HepG2 (cell line): ENCODE measurements around the gene RPL37A. TPM values are rescaled to one million over a fixed set of nuclear protein-coding genes. Genes with fewer than 3 reads are reported as not detected.

Experiments
- ARNTL ChIP-seq: sonication (generic); formaldehyde crosslinking; IDR thresholded peaks from 2 replicates; pipeline ENCODE4 v1.4.0; 2020; ENCODE audit warnings: mild to moderate bottlenecking, missing genetic modification reagents
- ATAD3A ChIP-seq: sonication (generic); formaldehyde crosslinking; IDR thresholded peaks from 2 replicates; pipeline ENCODE4 v1.4.0; 2020; ENCODE audit warnings: missing genetic modification reagents
- CENPT ChIP-seq: sonication (generic); formaldehyde crosslinking; IDR thresholded peaks from 2 replicates; pipeline ENCODE4 v1.8.0; 2022; ENCODE audit warnings: low read depth, mild to moderate bottlenecking, moderate library complexity, missing genetic modification reagents
- ELF1 ChIP-seq: sonication (generic); formaldehyde crosslinking; IDR thresholded peaks from 2 replicates; pipeline ENCODE4 v1.4.0; 2020; ENCODE audit warnings: missing genetic modification reagents
- ESRRA ChIP-seq: sonication (generic); formaldehyde crosslinking; IDR thresholded peaks from 2 replicates; pipeline ENCODE4 v1.5.1; 2020; ENCODE audit warnings: mild to moderate bottlenecking, low read depth, missing genetic modification reagents
- KDM5B ChIP-seq: sonication (generic); formaldehyde crosslinking; IDR thresholded peaks from 2 replicates; pipeline ENCODE4 v1.4.0; 2020; ENCODE audit warnings: missing genetic modification reagents, mild to moderate bottlenecking, borderline replicate concordance
- PRMT3 ChIP-seq: sonication (generic); formaldehyde crosslinking; IDR thresholded peaks from 2 replicates; pipeline ENCODE4 v1.8.1; 2022; ENCODE audit warnings: low read depth, mild to moderate bottlenecking, moderate library complexity, missing genetic modification reagents, borderline replicate concordance
- RFX5 ChIP-seq: IDR thresholded peaks from 2 replicates; pipeline ENCODE4 v1.6.1; 2011; ENCODE audit warnings: low read depth, low read length, improper control_type of control experiment
- SMAD9 ChIP-seq: sonication (generic); formaldehyde crosslinking; IDR thresholded peaks from 2 replicates; pipeline ENCODE4 v1.5.1; 2020; ENCODE audit warnings: mild to moderate bottlenecking, missing genetic modification reagents
- SMYD3 ChIP-seq: sonication (generic); formaldehyde crosslinking; IDR thresholded peaks from 2 replicates; pipeline ENCODE4 v1.8.1; 2023; ENCODE audit warnings: mild to moderate bottlenecking, missing genetic modification reagents
- ZNF160 ChIP-seq: sonication (generic); formaldehyde crosslinking; IDR thresholded peaks from 2 replicates; pipeline ENCODE4 v1.8.0; 2022; ENCODE audit warnings: mild to moderate bottlenecking, inconsistent platforms, missing genetic modification reagents
- ZNF33A ChIP-seq: sonication (generic); formaldehyde crosslinking; IDR thresholded peaks from 2 replicates; pipeline ENCODE4 v1.5.1; 2020; ENCODE audit warnings: missing genetic modification reagents, mild to moderate bottlenecking, moderate library complexity, borderline replicate concordance
- ZNF34 ChIP-seq: sonication (generic); formaldehyde crosslinking; IDR thresholded peaks from 2 replicates; pipeline ENCODE4 v1.4.0; 2020; ENCODE audit warnings: mild to moderate bottlenecking, missing genetic modification reagents, borderline replicate concordance
- ZNF570 ChIP-seq: sonication (generic); formaldehyde crosslinking; IDR thresholded peaks from 2 replicates; pipeline ENCODE4 v1.4.0; 2020; ENCODE audit warnings: mild to moderate bottlenecking, missing genetic modification reagents, borderline replicate concordance
- ZNF580 ChIP-seq: IDR thresholded peaks from 2 replicates; pipeline ENCODE4 v1.6.1; 2016; ENCODE audit warnings: low read depth, borderline replicate concordance
- ZNF629 ChIP-seq: sonication (generic); formaldehyde crosslinking; conservative IDR thresholded peaks from 2 replicates; pipeline ENCODE4 v1.5.0; 2020; ENCODE audit warnings: missing genetic modification reagents
- ZNF782 ChIP-seq: sonication (generic); formaldehyde crosslinking; IDR thresholded peaks from 2 replicates; pipeline ENCODE4 v1.4.0; 2020; ENCODE audit warnings: missing genetic modification reagents, mild to moderate bottlenecking, borderline replicate concordance
- polyA plus RNA-seq, 8 experiments: library from polyadenylated mRNA; depleted of rRNA in 3 of 8; stranded (reverse) in 7 of 8; unstranded in 1 of 8; fragments of >200 nt; fragmentation: Illumina TruSeq in 4 of 8; extraction: Trizol in 4 of 8; gene quantifications; 2 replicates each; pipeline versions ENCODE4 v1.2.1 to v1.2.3, GENCODE V29; 2011 to 2016; ENCODE audit warnings: low read depth in 4 of 8, missing spikeins in 1 of 8, mixed read lengths in 1 of 8; ENCODE audit not compliant: insufficient read depth in 1 of 8
- total RNA-seq, 5 experiments: library from RNA; depleted of rRNA; stranded (reverse); fragments of >200 nt; fragmentation: Illumina TruSeq; extraction: Trizol; gene quantifications; 2 replicates each; pipeline ENCODE4 v1.2.3, GENCODE V29; 2016; ENCODE audit warnings: low read depth in 1 of 5
- TF ChIP-seq, protein P1 (sequence below), 2 experiments: IDR thresholded peaks; 2 replicates each; pipeline ENCODE4 v1.6.1; 2011 to 2012; ENCODE audit warnings: low read length in 2 of 2, borderline replicate concordance in 1 of 2, low read depth in 1 of 2, mild to moderate bottlenecking in 1 of 2, moderate library complexity in 1 of 2
- TF ChIP-seq, protein P2 (sequence below): sonication (generic); formaldehyde crosslinking; IDR thresholded peaks from 2 replicates; pipeline ENCODE4 v1.8.1; 2023; ENCODE audit warnings: mild to moderate bottlenecking, missing genetic modification reagents, borderline replicate concordance
- TF ChIP-seq, protein P3 (sequence below): sonication (generic); formaldehyde crosslinking; IDR thresholded peaks from 2 replicates; pipeline ENCODE4 v1.4.0; 2020; ENCODE audit warnings: mild to moderate bottlenecking, missing genetic modification reagents
- TF ChIP-seq, protein P4 (sequence below): sonication (generic); formaldehyde crosslinking; conservative IDR thresholded peaks from 2 replicates; pipeline ENCODE4 v1.4.0; 2020; ENCODE audit warnings: missing genetic modification reagents
- TF ChIP-seq, protein P5 (sequence below): IDR thresholded peaks from 2 replicates; pipeline ENCODE4 v1.6.1; 2016; ENCODE audit warnings: mild to moderate bottlenecking

RPL37A gene
- total and polyA plus RNA-seq, 2 of the 13 experiments (the other 11 are each of a cell fraction or from before 2014, with no cell fraction given): 6,902 to 7,910 TPM

DNA sequence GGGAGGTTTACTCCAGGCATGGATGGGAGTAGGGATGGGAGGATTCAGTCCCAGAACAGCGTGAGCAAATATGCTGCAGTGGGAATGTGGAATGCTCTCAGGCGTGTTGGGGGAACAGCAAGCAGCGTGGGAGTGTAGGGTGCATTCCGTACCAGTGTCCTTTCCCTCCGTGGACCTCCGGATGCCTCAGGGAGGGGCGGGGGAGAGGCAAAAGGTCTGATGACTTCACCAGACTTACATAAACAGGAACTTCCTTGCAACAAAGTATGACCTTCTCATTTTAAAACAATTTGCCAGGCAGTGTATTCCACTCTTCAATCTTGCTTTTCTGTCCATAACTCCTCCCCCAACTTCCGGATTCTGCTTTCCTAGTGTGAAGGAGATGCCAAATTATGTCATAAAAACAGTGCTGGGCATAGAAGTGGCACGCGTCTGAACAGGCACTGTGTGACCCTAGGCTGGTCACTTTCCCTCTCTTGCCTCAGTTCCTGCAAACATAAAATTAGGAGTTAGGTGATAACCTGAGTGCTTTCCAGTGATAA, 36.9 kb downstream of the RPL37A start (continued):
- TF ChIP-seq, protein P1, sequence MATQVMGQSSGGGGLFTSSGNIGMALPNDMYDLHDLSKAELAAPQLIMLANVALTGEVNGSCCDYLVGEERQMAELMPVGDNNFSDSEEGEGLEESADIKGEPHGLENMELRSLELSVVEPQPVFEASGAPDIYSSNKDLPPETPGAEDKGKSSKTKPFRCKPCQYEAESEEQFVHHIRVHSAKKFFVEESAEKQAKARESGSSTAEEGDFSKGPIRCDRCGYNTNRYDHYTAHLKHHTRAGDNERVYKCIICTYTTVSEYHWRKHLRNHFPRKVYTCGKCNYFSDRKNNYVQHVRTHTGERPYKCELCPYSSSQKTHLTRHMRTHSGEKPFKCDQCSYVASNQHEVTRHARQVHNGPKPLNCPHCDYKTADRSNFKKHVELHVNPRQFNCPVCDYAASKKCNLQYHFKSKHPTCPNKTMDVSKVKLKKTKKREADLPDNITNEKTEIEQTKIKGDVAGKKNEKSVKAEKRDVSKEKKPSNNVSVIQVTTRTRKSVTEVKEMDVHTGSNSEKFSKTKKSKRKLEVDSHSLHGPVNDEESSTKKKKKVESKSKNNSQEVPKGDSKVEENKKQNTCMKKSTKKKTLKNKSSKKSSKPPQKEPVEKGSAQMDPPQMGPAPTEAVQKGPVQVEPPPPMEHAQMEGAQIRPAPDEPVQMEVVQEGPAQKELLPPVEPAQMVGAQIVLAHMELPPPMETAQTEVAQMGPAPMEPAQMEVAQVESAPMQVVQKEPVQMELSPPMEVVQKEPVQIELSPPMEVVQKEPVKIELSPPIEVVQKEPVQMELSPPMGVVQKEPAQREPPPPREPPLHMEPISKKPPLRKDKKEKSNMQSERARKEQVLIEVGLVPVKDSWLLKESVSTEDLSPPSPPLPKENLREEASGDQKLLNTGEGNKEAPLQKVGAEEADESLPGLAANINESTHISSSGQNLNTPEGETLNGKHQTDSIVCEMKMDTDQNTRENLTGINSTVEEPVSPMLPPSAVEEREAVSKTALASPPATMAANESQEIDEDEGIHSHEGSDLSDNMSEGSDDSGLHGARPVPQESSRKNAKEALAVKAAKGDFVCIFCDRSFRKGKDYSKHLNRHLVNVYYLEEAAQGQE (IDR thresholded peaks at IDR 0.05; ENCODE audit: borderline replicate concordance in 1 of 2, low read depth in 1 of 2, low read length in 2 of 2): no peak
- no peak for TF ChIP-seq PRMT3 (CRISPR knock-in tag)
- TF ChIP-seq, protein P2, sequence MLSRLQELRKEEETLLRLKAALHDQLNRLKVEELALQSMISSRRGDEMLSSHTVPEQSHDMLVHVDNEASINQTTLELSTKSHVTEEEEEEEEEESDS (CRISPR knock-in tag): no peak
- peak; percentile 69 for TF ChIP-seq ELF1 (CRISPR knock-in tag)
- TF ChIP-seq, protein P3, sequence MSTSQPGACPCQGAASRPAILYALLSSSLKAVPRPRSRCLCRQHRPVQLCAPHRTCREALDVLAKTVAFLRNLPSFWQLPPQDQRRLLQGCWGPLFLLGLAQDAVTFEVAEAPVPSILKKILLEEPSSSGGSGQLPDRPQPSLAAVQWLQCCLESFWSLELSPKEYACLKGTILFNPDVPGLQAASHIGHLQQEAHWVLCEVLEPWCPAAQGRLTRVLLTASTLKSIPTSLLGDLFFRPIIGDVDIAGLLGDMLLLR (CRISPR knock-in tag): no peak
- TF ChIP-seq ESRRA (CRISPR knock-in tag): no peak
- TF ChIP-seq KDM5B (CRISPR knock-in tag): 0 out of 2 replicates have a peak, but pooled peaks have one; percentile 32
- TF ChIP-seq ZNF782 (CRISPR knock-in tag): no peak
- TF ChIP-seq SMYD3: no peak
- no peak for TF ChIP-seq RFX5
- TF ChIP-seq ZNF570 (CRISPR knock-in tag): no peak
- TF ChIP-seq ZNF160 (CRISPR knock-in tag): no peak
- TF ChIP-seq ZNF34: no peak
- TF ChIP-seq ATAD3A (CRISPR knock-in tag): no peak
- TF ChIP-seq SMAD9 (CRISPR knock-in tag): no peak
- TF ChIP-seq ZNF629 (CRISPR knock-in tag): no peak
- no peak for TF ChIP-seq ZNF580 (CRISPR knock-in tag)
- TF ChIP-seq, protein P4, sequence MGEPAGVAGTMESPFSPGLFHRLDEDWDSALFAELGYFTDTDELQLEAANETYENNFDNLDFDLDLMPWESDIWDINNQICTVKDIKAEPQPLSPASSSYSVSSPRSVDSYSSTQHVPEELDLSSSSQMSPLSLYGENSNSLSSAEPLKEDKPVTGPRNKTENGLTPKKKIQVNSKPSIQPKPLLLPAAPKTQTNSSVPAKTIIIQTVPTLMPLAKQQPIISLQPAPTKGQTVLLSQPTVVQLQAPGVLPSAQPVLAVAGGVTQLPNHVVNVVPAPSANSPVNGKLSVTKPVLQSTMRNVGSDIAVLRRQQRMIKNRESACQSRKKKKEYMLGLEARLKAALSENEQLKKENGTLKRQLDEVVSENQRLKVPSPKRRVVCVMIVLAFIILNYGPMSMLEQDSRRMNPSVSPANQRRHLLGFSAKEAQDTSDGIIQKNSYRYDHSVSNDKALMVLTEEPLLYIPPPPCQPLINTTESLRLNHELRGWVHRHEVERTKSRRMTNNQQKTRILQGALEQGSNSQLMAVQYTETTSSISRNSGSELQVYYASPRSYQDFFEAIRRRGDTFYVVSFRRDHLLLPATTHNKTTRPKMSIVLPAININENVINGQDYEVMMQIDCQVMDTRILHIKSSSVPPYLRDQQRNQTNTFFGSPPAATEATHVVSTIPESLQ: no peak
- TF ChIP-seq, protein P5, sequence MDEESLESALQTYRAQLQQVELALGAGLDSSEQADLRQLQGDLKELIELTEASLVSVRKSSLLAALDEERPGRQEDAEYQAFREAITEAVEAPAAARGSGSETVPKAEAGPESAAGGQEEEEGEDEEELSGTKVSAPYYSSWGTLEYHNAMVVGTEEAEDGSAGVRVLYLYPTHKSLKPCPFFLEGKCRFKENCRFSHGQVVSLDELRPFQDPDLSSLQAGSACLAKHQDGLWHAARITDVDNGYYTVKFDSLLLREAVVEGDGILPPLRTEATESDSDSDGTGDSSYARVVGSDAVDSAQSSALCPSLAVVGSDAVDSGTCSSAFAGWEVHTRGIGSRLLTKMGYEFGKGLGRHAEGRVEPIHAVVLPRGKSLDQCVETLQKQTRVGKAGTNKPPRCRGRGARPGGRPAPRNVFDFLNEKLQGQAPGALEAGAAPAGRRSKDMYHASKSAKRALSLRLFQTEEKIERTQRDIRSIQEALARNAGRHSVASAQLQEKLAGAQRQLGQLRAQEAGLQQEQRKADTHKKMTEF (CRISPR knock-in tag): peak; percentile 56; the same call in 1 of the 2 replicates
- no peak for TF ChIP-seq ARNTL (CRISPR knock-in tag)
- TF ChIP-seq CENPT (CRISPR knock-in tag): no peak
- no peak for TF ChIP-seq ZNF33A (CRISPR knock-in tag)
